NCI-H446 treated with DMSO at 0.1 percent for 48 hours (cell line): ENCODE data around the gene DBP.
"Not testable (repeated sequence)": the region's sequence is repeated elsewhere in the genome, so short reads cannot be mapped to it uniquely, and the experiment has no call there.

Experiments
- DNase-seq: peaks from one replicate; lab custom pipeline; 2025; lab: John Stamatoyannopoulos, UW

DBP gene

DNA sequence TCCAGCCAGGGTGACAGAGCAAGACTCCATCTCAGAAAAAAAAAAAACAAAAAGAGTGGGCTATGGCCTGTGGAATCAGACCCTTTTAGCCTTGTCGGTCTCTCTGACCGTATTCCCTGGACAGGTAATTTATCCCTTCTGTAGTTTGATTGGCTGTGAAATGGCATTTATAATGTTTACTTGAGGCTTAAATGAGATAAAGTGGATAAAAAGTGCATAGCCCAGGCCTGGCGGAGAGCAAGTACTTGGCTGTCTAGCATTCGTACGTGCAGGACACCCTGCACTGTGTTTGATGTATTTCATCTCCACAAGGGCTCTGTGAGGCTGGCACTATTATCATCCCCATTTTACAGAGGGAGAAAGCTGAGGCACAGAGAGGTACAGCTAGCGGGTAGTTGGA, 28.6 kb upstream of the DBP start:
- no peak for DNase-seq

DNA sequence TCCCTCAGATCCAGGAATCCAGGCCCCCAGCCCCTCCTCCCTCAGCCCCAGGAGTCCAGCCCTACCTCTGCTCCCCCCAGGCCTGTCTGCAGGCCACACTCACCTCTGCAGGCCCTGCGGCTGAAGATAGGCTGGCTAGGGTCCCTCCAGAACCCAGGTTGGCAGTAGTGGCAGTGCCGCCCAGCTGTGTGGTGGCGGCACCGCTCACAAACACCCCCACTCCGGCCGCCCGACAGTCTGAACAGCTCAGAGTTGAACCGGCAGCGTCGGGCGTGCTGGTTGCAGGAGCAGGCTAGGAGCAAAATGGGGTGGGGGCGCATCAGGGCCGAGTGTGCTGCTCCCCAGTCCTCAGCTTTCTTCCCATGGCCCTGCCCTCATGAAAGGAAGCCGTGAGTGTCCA, 27.3 kb upstream of the DBP start:
- no peak for DNase-seq

DNA sequence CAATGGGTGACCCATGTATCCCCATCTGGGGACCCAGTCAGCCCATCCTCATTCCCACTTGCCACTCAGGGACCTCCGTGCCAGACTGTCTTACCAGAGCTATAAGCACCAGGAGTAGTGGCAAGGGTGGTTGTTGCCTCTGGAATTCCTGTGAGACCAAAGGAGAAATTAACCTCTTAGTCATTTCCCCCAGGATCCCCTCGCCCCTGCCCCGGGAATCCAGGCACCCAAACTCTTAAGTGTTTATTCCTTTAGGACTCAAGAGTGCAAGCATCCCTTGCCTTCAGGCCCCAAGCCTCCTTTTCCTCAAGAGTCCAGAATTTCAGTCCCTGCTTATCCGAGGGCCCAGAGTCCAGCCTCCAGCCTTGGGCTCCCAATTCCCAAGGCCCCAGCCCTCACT, 26.5 kb upstream of the DBP start:
- no peak for DNase-seq

DNA sequence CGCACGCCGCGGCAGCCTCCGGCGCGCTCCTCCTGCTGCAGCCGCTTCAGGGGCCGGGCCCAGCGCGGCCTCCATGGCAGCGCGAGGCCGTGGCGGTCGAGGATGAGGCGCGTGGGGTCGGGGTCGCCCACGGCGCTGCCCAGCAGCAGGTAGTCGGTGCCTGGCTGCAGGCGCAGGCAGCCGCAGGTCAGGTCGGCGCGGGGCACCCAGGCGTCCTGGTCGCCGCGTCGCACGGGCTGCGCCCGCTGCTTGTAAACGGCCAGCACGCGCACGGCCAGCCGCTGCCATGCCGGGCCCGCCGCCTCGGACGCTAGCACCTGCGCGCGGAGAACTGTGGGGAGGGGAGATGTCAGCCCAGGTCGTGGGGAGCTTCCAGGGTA, 24.5 kb upstream of the DBP start:
- DNase-seq: no peak

DNA sequence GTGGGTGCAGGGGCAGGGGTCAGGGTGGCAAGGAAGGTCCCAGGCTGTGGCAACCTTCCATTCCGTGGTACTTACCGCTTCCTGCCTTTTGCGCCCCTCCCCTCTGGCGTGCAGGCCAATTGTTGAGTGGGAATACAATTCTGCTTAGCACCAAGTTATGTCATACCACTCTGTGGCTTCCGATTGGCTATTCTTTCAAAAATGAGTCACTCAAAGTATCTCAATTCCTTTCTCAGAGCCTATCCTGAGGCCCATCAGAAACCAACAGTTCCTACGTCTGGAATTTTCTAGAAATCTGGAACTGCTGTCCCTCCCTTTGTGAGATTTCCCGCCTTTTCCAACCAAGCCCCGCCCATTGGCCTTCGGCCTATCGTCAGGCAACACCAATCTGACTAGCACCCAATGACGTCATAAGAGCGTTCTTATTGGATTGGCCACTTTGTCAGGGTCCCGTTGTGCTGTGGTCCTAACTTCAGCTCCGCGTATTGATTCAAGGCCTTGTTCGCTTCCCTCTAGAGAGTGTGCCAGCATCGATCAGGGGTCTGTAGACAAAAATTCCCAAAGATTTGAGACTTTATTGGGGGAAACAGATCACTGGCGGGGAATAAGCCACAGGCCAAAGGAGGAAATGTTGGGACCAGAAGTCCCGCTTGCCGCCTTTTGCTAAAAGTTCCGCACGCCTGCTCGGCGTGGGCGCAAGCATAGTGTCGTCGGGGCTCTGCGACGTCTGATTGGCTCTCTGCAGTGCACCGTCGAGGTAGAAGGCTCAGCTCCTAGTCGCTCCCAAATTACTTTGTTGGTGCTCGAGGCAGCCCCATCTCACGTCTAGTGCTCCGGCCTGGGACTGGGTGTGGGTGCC, 23.9 kb upstream of the DBP start:
- DNase-seq: peak; percentile 97

DNA sequence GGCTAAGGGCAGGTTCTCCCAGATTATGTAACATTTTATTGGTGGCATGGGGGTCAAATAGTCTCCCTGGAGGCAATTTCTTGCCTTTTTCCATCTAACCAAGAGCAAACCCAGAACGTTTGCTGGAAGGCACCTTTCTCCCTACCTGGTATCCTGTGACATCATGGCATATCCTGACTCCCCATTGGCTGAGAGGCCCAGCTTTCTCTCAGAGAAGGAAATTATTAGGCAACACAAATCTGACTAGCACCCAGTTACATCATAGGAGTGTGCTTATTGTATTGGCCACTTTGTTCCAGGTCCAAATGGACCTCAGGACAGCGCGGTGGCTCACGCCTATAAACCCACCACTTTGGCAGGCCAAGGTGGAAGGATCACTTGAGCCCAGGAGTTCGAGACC, 22.6 kb upstream of the DBP start:
- no peak for DNase-seq

DNA sequence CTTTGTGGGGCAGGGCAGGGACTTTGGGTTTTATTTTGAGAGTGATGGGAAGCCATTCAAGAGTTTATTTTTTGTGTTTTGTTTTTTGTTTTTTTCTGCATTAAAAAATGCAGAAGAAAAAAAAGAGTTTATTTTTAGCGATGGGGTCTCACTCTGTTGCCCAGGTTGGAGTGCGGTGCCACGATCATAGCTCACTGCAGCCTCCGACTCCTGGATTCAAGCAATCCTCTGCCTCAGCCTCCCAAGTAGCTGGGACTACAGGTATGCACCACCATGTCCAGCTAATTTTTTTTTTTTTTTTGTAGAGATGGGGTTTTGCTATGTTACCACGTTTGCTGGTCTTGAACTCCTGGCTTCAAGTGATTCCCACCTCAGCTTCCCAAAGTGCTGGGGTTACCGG, 21.3 kb upstream of the DBP start:
- DNase-seq: no peak

DNA sequence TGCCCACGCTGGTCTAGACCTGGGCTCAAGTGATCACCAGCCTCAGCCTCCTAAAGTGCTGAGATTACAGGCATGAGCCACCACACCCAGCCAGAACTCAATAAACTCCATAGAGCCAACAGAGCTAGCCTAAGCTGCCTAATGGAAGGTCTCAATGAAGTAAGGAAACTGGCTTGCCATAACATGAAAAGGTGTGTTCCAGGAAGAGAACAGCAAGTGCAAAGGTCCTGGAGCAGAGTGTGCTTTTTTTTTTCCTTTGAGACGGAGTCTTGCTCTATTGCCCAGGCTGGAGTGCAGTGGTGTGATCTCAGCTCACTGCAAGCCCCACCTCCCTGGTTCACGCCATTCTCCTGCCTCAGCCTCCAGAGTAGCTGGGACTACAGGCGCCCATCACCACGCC, 20.6 kb upstream of the DBP start:
- not testable (repeated sequence) for DNase-seq

DNA sequence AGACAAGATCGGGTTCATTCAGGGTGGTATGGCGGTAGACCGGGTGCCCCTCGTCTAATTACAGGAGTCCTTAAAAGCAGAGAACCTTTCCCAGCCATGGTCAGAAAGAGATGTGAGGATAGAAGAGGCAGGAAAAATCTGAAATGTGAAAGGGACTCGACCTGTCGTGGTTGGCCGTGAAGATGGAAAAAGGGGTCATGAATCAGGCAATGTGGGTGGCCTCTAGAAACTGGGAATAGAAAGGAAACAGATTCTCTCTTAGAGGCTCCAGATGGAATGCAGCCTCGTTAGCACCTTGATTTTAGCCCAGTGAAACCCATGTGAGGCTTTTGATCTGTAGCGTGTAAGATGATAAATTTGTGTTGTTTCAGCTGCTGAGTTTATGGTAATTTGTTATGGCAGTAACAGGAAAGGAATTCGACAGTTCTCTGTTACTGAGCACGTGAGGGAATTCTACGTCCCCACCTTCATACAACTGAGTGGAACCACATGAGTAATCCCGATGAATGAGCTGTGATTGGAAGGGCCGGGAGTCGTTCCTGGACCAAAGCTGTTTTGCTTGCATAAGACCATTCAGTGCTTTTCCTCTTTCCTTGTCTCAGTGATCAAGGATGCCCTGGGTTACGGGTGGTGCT, 19.8 kb upstream of the DBP start:
- no peak for DNase-seq

DNA sequence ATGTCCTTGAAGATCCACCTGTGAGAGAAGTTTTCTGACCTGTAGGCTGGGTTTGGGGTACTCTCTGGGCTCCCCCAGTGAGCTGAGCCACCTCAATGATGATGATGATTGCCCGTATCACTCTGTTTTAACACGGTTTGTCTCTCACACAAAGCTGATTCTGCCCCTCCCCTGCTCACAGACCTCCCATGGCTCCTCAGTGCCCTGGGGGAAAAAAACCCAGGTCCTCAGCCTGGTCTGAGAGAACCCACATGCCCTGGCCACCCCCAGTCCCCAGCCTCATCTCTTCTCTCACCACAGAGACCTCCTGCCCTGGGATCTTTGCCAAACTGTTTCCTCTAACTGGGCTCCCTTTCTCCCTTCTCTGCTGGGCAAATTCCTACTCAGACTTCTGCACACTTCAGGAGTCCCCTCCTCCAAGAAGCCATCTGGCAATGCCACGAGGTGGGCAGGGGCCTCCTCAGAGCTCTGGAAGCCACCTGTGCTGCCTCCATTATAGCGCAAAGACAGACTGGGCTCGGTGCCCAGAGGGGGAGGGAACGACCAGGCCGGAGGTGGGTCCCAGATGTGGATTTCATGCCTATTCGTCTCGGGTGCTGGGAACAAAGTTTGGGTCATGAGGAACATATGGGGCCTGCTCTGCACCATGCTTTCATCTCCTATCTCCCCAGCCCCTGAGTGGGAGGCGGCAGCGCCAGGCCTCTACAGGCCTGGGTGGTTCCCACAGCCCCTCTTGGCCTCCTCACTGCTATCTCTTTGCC, 17.3 kb upstream of the DBP start:
- peak; percentile 68 for DNase-seq

DNA sequence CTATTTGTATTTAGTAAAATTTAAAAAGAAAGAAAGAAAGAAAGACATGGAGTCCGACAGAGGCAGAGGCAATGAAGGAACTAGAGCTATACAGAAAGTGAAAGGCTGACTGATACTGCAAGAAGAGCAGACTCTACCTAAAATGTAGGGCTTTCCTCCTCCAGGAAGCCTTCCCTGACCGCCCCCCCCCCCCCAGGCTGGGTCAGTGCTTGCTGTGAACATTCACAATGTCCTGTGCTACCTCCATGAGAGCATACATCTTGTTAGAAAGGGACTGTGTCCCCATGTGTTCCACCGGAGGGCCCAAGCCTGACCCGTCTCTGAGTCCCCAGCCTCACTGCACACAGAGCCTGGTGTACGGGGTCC, 14.5 kb upstream of the DBP start:
- DNase-seq: no peak

DNA sequence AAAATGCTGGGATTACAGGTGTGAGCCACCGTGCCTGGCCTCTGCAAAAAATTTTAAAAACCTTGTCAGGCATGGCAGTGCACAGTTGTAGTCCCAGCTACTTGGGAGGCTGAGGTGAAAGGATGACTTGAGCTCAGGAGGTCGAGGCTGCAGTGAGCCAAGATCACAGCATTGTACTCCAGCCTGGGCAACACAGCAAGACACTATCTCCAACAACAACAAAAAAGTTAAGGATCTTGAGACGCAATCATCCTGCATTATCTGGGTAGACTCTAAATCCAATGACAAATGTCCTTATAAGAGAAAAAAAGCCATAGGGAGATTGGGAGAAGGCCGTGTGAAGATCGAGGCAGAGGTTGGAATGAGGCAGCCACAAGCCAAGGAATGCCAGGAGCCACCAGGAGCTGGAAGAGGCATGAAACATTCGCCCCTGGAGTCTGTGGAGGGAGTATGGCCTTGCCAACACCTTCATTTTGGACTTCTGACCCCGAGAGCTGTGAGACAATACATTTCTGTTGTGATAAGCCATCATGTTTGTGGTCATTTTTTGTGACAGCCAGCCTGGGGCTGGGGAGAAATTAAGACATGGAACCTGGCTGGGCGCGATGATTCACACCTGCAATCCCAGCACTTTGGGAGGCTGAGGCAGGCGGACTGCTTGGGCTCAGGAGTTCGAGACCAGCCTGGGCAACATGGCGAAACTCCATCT, 13.9 kb upstream of the DBP start:
- DNase-seq: no peak

DNA sequence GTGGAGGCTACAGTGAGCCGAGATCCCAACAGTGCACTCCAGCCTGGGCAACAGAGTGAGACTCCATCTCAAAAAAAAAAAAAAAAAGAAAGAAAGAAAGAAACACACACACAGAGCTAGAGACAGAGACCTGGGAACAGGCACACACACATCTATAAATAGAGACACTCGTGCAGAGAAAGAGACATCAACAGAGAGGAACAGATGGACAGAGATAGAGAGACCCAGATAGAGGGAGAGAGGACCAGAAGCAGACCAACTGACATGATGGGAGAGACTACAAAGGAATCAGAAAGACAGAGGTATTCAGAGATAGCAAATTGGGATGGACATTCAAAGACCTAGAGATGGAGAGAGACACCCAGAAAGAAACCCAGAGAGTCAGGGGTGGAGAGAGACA, 11.0 kb upstream of the DBP start:
- no peak for DNase-seq

DNA sequence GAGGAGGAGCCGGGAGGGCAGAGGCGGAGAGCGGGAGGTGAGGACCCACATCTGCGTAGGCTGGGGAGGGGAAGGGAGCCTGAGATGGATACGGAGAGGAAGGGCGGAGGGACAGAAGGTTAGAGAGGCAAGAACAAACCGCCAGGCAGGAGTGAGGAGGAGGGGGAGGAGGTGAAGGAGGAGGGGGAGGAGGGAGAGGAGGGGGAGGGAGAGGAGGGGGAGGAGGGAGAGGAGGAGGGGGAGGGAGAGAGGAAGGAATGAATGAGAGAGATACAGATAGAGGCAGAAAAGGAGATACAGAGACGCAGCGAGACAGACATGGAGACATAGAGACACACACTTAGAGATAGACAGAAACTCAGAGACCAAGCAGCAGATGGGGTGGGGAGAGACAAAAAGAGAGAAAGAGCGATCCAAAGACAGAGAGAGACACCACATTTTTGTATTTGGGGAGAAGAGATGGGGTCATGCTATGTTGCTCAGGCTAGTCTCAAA, 9.6 kb upstream of the DBP start:
- peak; percentile 70 for DNase-seq

DNA sequence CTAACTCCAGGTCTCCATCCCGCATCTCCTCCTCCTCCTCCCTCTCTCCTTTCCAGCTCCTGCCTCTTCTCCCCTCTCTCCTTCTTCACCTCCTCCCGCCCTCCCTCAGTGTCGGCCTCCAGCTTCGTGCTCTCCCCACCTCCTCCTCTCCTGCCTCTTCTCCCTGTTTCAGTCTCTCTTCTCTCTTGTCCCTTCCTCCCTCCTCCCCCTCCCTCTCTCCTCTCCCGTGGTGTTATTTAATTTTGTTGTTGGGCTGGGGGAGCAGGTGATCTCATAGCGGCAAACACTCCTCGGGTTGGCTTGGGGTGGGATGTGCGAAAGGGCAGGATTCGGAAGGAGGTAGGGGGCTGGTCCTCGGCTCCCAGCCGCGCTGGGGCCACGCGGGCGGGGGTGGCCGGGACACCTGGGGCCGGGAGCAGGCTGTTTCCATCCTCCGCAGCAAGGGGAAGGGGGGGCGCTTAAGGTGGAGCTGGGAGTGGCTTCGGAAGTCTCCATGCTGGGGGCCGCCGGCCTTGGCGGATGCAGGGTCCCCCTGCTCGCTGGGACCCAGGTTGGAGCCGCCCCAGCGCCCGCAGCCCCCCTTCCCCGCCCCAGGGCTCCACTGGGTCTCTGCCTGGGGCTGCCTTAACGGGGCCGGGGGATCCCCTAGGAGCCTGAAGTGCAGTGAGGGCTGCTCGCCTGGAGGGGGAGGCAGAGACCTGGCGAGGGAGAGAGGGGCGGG, 9.0 kb upstream of the DBP start, which contains the start of gene CA11:
Gene CA11 (minus strand): TSS at position 187 of the 721 bp plus-strand sequence. CDS start 555 bp downstream, outside the sequence.
- no peak for DNase-seq

DNA sequence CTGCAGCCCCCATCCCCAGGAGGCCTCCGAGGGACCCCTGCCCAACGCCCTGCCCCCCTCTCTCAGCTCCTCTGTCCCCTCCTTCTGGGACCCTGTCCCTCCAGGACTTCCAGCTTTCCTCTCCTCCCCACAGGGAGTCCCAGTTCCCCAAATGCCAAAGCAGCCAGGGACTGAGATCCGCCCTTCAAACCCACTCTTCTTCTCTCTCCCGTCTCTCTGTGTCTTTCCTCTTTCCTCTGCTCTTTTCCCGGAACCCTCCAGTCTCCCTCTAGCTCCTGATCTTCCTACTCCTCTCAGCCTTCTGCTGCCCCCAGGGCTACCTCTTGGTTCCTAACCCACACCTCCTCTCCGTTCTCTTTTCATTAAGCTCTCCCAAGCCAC, 8.4 kb upstream of the DBP start:
- DNase-seq: no peak

DNA sequence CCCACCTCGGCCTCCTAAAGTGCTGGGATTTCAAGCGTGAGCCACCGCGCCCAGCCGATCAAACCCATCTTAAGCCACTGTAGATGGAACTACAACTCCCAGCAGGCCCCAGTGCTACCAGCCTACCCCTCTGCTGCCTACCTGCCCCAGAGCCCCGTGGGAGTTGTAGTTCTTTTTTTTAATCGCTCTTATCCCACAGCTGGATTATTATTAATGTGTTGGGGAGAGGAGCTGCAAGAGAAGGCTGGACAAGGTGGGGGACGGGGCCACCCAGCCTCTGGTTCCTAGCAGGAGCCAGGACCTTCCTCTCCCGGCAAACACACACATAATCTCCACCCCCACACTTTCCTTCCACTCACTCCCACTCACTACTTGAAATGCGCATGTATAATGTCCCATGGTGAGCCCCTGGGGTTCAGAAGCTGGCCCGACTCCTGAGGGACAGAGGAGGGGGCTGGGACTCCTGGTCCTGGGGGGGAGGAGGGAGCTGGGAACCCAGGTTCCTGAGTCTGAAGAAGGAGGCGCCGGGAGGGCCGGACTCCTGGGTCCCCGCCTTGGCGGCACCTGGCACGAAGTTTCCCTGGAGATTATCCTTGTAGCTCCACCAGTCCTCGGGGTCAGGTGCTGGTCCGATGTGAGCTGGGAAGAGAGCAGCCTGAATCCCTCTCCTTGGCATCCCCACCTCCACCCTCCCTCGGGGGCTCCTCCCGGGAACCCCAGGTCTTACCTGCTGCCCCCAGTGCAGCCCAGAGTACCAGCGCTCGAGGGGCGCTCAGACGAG, 7.8 kb upstream of the DBP start:
- DNase-seq: peak; percentile 50

DNA sequence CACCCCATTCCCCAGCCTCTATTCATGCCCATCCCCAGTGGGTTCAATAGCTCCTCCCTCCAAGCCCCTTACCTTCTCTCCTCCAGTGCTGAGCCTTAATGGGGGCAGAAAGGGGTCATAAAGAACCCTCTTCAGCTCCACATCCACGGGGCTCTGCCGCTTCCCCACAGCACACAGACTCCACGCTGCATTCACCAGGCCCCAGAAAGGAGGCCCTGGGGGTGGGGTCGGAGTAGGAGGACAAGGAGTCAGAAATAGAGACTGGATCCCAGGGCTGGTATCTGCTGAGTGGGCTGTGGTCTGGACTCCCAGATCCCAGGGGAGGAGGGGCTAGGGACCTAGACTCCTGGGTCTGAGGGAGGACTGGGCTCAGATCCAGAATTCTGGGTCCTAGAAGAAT, 7.2 kb upstream of the DBP start:
- no peak for DNase-seq

DNA sequence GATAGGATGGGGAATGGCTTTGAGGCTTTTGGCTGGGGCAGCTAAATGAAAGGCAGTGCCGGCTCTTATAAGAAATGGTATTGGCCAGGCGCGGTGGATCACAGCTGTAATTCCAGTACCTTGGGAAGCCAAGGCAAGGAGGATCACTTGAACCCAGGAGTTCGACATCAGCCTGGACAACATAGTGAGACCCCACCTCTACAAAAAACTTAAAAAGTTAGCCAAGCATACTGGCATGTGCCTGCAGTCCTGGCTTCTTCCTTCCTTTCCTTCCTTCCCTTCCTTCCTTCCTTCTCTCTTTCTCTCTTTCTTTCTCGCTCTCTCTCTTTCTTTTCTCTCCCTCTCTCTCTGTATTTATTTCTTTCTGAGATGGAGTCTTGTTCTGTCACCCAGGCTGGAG, 5.7 kb upstream of the DBP start:
- DNase-seq: no peak

DNA sequence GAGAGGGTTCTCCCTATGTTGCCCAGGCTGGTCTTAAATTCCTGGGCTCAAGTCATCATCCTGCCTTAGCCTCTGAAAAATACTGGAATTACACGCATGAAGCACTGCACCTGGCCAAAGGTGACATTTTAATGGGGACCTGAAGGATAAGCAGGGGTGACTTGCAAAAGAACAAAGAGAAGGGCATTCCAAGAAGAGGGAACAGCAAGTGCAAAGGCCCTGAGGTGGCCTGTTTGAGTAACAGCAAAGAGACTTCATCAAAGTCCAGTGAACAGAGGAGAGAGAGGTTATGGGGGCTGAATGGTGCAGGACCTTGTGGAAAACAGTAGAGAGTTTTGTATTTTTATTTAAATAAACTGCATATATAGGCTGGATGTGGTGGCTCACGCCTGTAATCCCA, 4.7 kb upstream of the DBP start:
- no peak for DNase-seq
